HepG2 (cell line): ENCODE measurements around the gene SHISA5. TPM values are rescaled to one million over a fixed set of nuclear protein-coding genes. Genes with fewer than 3 reads are reported as not detected.

Experiments
- BRCA1 ChIP-seq: sonication (generic); formaldehyde crosslinking; IDR thresholded peaks from 2 replicates; pipeline ENCODE4 v1.4.0; 2020; ENCODE audit warnings: missing genetic modification reagents
- CEBPB ChIP-seq: IDR thresholded peaks from 2 replicates; pipeline ENCODE4 v1.6.1; 2011; ENCODE audit warnings: low read depth, low read length, improper control_type of control experiment, borderline replicate concordance
- MIER2 ChIP-seq: IDR thresholded peaks from 2 replicates; pipeline ENCODE4 v1.6.1; 2016; ENCODE audit warnings: missing biosample characterization, missing genetic modification reagents
- NCOA1 ChIP-seq: sonication (generic); formaldehyde crosslinking; IDR thresholded peaks from 2 replicates; pipeline ENCODE4 v1.9.0; 2021; ENCODE audit warnings: missing genetic modification reagents
- NFIC ChIP-seq: IDR thresholded peaks from 2 replicates; pipeline ENCODE4 v1.6.1; 2012; ENCODE audit warnings: mild to moderate bottlenecking, low read length, inconsistent platforms
- NONO ChIP-seq, 2 experiments: fragments of 450-650 bp in 1 of 2; sonication (generic) in 1 of 2; formaldehyde crosslinking in 1 of 2; IDR thresholded peaks in 1 of 2; conservative IDR thresholded peaks in 1 of 2; 2 replicates each; pipeline versions ENCODE4 v1.6.1 to v1.8.0; 2017 to 2022; ENCODE audit warnings: mild to moderate bottlenecking in 1 of 2, missing genetic modification reagents in 1 of 2, moderate library complexity in 1 of 2
- RAD51 ChIP-seq: fragments of 450-650 bp; IDR thresholded peaks from 2 replicates; pipeline ENCODE4 v1.6.1; 2016; ENCODE audit warnings: borderline replicate concordance
- SKI ChIP-seq: fragments of 450-650 bp; IDR thresholded peaks from one replicate; pipeline ENCODE4 v1.6.1; 2018; ENCODE audit warnings: mild to moderate bottlenecking; ENCODE audit not compliant: partially characterized antibody
- STAT6 ChIP-seq: sonication (generic); formaldehyde crosslinking; IDR thresholded peaks from 2 replicates; pipeline ENCODE4 v1.4.0; 2020; ENCODE audit warnings: missing genetic modification reagents, mild to moderate bottlenecking, borderline replicate concordance
- TOPORS ChIP-seq: sonication (generic); formaldehyde crosslinking; IDR thresholded peaks from 2 replicates; pipeline ENCODE4 v1.8.0; 2023; ENCODE audit warnings: mild to moderate bottlenecking, missing genetic modification reagents
- XBP1 ChIP-seq: sonication (generic); formaldehyde crosslinking; IDR thresholded peaks from 2 replicates; pipeline ENCODE4 v1.5.0; 2020; ENCODE audit warnings: missing genetic modification reagents
- YEATS2 ChIP-seq: sonication (generic); formaldehyde crosslinking; IDR thresholded peaks from 2 replicates; pipeline ENCODE4 v1.4.0; 2020; ENCODE audit warnings: missing genetic modification reagents, borderline replicate concordance
- ZBTB10 ChIP-seq: sonication (generic); formaldehyde crosslinking; IDR thresholded peaks from 2 replicates; pipeline ENCODE4 v1.4.0; 2020; ENCODE audit warnings: missing genetic modification reagents, borderline replicate concordance
- ZBTB20 ChIP-seq: sonication (generic); formaldehyde crosslinking; IDR thresholded peaks from 2 replicates; pipeline ENCODE4 v1.8.1; 2023; ENCODE audit warnings: missing genetic modification reagents, low read depth, mild to moderate bottlenecking, borderline replicate concordance
- ZIK1 ChIP-seq: sonication (generic); formaldehyde crosslinking; IDR thresholded peaks from 2 replicates; pipeline ENCODE4 v1.5.0; 2020; ENCODE audit warnings: mild to moderate bottlenecking, low read depth, missing genetic modification reagents, borderline replicate concordance
- ZNF292 ChIP-seq: sonication (generic); formaldehyde crosslinking; IDR thresholded peaks from 2 replicates; pipeline ENCODE4 v1.8.1; 2022; ENCODE audit warnings: mild to moderate bottlenecking, low read depth, missing genetic modification reagents, borderline replicate concordance
- ZNF598 ChIP-seq: sonication (generic); formaldehyde crosslinking; IDR thresholded peaks from 2 replicates; pipeline ENCODE4 v1.5.1; 2020; ENCODE audit warnings: mild to moderate bottlenecking, missing genetic modification reagents, borderline replicate concordance
- ZNF724P ChIP-seq: sonication (generic); formaldehyde crosslinking; IDR thresholded peaks from 2 replicates; pipeline ENCODE4 v1.8.0; 2022; ENCODE audit warnings: missing genetic modification reagents, borderline replicate concordance
- ZNF883 ChIP-seq: sonication (generic); formaldehyde crosslinking; IDR thresholded peaks from 2 replicates; pipeline ENCODE4 v1.5.1; 2020; ENCODE audit warnings: mild to moderate bottlenecking, missing genetic modification reagents; ENCODE audit errors: not compliant biosample characterization
- polyA plus RNA-seq, 8 experiments: library from polyadenylated mRNA; depleted of rRNA in 3 of 8; stranded (reverse) in 7 of 8; unstranded in 1 of 8; fragments of >200 nt; fragmentation: Illumina TruSeq in 4 of 8; extraction: Trizol in 4 of 8; gene quantifications; 2 replicates each; pipeline versions ENCODE4 v1.2.1 to v1.2.3, GENCODE V29; 2011 to 2016; ENCODE audit warnings: low read depth in 4 of 8, missing spikeins in 1 of 8, mixed read lengths in 1 of 8; ENCODE audit not compliant: insufficient read depth in 1 of 8
- total RNA-seq, 5 experiments: library from RNA; depleted of rRNA; stranded (reverse); fragments of >200 nt; fragmentation: Illumina TruSeq; extraction: Trizol; gene quantifications; 2 replicates each; pipeline ENCODE4 v1.2.3, GENCODE V29; 2016; ENCODE audit warnings: low read depth in 1 of 5

Gene SHISA5
- total and polyA plus RNA-seq, 2 of the 13 experiments (the other 11 are each of a cell fraction or from before 2014, with no cell fraction given) = 75.8 to 91.4 TPM

- TF ChIP-seq NONO (IDR thresholded peaks at IDR 0.05) (no peak), NONO (CRISPR knock-in tag; conservative IDR thresholded peaks at IDR 0.05) (peak; percentile 75), ZBTB10 (CRISPR knock-in tag) (no peak; the same call in 1 of the 2 replicates), XBP1 (CRISPR knock-in tag) (no peak), CEBPB (no peak), ZNF598 (CRISPR knock-in tag) (no peak), SKI (no peak), YEATS2 (CRISPR knock-in tag) (no peak), ZIK1 (CRISPR knock-in tag) (no peak), STAT6 (CRISPR knock-in tag) (no peak), BRCA1 (no peak), RAD51 (no peak), TOPORS (CRISPR knock-in tag) (no peak), ZBTB20 (peak; percentile 66; the same call in 1 of the 2 replicates), NCOA1 (no peak), NFIC (no peak), MIER2 (CRISPR knock-in tag) (no peak), ZNF724P (CRISPR knock-in tag) (no peak), ZNF883 (CRISPR knock-in tag) (no peak), ZNF292 (CRISPR knock-in tag) (no peak)
These were observed 75.2 kb downstream of the SHISA5 start (continued) for GRCh38 chr3:48428572-48429316.
